Smooth muscle cell (in vitro differentiated cells): ENCODE measurements around the gene PGF. TPM values are rescaled to one million over a fixed set of nuclear protein-coding genes. Genes with fewer than 3 reads are reported as not detected.

Experiments used
- DNase-seq: peaks from one replicate; lab custom pipeline; 2025; ENCODE audit not compliant: unreplicated experiment; lab: John Stamatoyannopoulos, UW
- H2AFZ ChIP-seq: fragments of 200-600 bp; sonication (generic); 2 replicates; pipeline ENCODE4 v1.6.0; 2016; ENCODE audit warnings: antibody characterized with exemption, low read depth, mild to moderate bottlenecking
- H3F3A ChIP-seq: fragments of 200-600 bp; sonication (generic); 2 replicates; pipeline ENCODE4 v1.6.0; 2017; ENCODE audit warnings: antibody characterized with exemption, low read depth
- H3K27ac ChIP-seq: fragments of 200-600 bp; sonication (generic); 2 replicates; pipeline ENCODE4 v1.5.1; 2016; ENCODE audit warnings: low read depth, mild to moderate bottlenecking
- H3K27me3 ChIP-seq: fragments of 200-600 bp; sonication (generic); 2 replicates; pipeline ENCODE4 v1.6.1; 2016; ENCODE audit warnings: low read depth, mild to moderate bottlenecking
- H3K36me3 ChIP-seq: fragments of 200-600 bp; sonication (generic); 2 replicates; pipeline ENCODE4 v1.5.1; 2016; ENCODE audit warnings: low read depth
- H3K4me1 ChIP-seq: fragments of 200-600 bp; sonication (generic); 2 replicates; pipeline ENCODE4 v1.5.1; 2016; ENCODE audit warnings: low read depth
- H3K4me2 ChIP-seq: fragments of 200-600 bp; sonication (generic); 2 replicates; pipeline ENCODE4 v1.6.0; 2016; ENCODE audit warnings: mild to moderate bottlenecking
- H3K4me3 ChIP-seq: fragments of 200-600 bp; sonication (generic); 2 replicates; pipeline ENCODE4 v1.5.1; 2016; ENCODE audit warnings: mild to moderate bottlenecking
- H3K79me2 ChIP-seq: fragments of 200-600 bp; sonication (generic); 2 replicates; pipeline ENCODE4 v1.6.0; 2016; ENCODE audit warnings: low read depth, mild to moderate bottlenecking
- H3K9ac ChIP-seq: fragments of 200-600 bp; sonication (generic); 2 replicates; pipeline ENCODE4 v1.6.0; 2016; ENCODE audit warnings: low read depth
- H3K9me3 ChIP-seq: fragments of 200-600 bp; sonication (generic); replicated peaks from 2 replicates; pipeline ENCODE4 v1.5.1; 2016; ENCODE audit warnings: low read depth
- H4K20me1 ChIP-seq: fragments of 200-600 bp; sonication (generic); 2 replicates; pipeline ENCODE4 v1.6.0; 2016; ENCODE audit warnings: low read depth
- CTCF ChIP-seq: fragments of 200-600 bp; sonication (generic); IDR thresholded peaks from 2 replicates; pipeline ENCODE4 v1.5.1; 2017; ENCODE audit warnings: borderline replicate concordance, mild to moderate bottlenecking, antibody characterized with exemption; ENCODE audit not compliant: insufficient read depth, poor library complexity, severe bottlenecking
- WGBS: methylation state at CpG from one replicate; pipeline ENCODE4 v1.1.7; 2016; ENCODE audit warnings: low lambda C conversion rate; 5-methylcytosine and 5-hydroxymethylcytosine counted together
- polyA plus RNA-seq: library from polyadenylated mRNA; unstranded; fragments of >200 nt; fragmentation: Nextera tagmentation; extraction: Ambion mirVana; gene quantifications from 2 replicates; pipeline ENCODE4 v1.2.1, GENCODE V29; 2016
- total RNA-seq: library from RNA; depleted of rRNA; stranded (reverse); fragments of >200 nt; gene quantifications from 2 replicates; pipeline ENCODE4 v1.2.3, GENCODE V29; 2014

Gene PGF
- total and polyA plus RNA-seq, 2 experiments from 2014 or later = 15.4 to 30.6 TPM

GRCh38 chr14:74948228-74949175, 6.9 kb downstream of the PGF start:
- Histone ChIP-seq H3K4me2 (no peak overlapping the region), H2AFZ (no peak overlapping the region), H3K4me3 (no peak overlapping the region), H4K20me1 (no peaks in the 10 kb centered on the region), H3F3A (no peaks in the 10 kb centered on the region), H3K9me3 (no peaks in the 10 kb centered on the region), H3K9ac (no peak overlapping the region), H3K27ac (no peak overlapping the region), H3K27me3 (no peaks in the 10 kb centered on the region), H3K79me2 (peaks cover 3% of the 10 kb centered on the region), H3K36me3 (no peaks in the 10 kb centered on the region), H3K4me1 (peaks cover 4% of the 10 kb centered on the region)
- 86% methylated on average over 23 of the region's 23 CpGs for WGBS
- no peak for TF ChIP-seq CTCF
- no peak for DNase-seq

GRCh38 chr14:74947353-74948227, 7.8 kb downstream of the PGF start:
- no peak overlapping the region for H2AFZ ChIP-seq
- TF ChIP-seq CTCF = no peak
- 97% methylated on average over 13 of the region's 13 CpGs for WGBS
- H3F3A ChIP-seq = no peaks in the 10 kb centered on the region
- H3K9ac ChIP-seq = no peak overlapping the region
- peaks cover 4% of the 10 kb centered on the region for H3K4me1 ChIP-seq
- no peak overlapping the region for H3K4me3 ChIP-seq
- no peaks in the 10 kb centered on the region for H3K27me3 ChIP-seq
- H3K36me3 ChIP-seq = no peaks in the 10 kb centered on the region
- H3K27ac ChIP-seq = no peak overlapping the region
- no peak overlapping the region for H3K4me2 ChIP-seq
- no peaks in the 10 kb centered on the region for H3K79me2 ChIP-seq
- no peaks in the 10 kb centered on the region for H3K9me3 ChIP-seq
- H4K20me1 ChIP-seq = no peaks in the 10 kb centered on the region
- DNase-seq = no peak

DNA sequence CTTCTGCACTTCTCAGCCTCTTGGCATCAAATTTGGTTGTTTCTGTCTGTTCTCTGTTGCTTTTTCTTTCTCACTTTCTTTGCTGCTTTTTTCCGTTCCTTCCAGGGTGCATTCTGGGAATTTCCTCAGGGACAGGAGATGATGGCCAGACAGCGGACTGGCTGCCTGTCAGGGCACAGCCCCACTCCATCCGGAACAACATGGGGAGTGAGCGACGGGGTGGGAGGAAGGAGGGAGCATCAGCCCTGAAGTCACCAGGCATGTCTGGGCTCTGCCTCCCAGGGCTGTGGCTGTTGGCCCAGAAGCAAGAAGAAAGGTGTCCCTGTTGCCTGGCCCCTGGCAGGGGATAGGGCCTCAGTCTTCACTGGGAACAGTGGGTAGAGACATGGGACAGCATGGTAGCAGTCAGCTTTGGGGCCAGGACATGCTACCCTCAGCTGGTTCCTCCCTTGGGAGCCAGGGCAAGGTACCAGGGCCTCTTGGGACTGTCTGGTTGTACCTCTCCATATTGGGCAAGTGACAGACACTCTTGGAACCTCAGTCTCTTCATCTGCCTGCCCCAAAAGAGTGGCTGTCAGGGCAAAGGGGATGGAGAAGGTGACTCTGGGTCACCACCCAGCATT, 8.6 kb downstream of the PGF start:
- TF ChIP-seq CTCF = no peak
- no peak overlapping the region for H2AFZ ChIP-seq
- H3K79me2 ChIP-seq = no peaks in the 10 kb centered on the region
- H3K9me3 ChIP-seq = no peaks in the 10 kb centered on the region
- no peak overlapping the region for H3K4me3 ChIP-seq
- H3K27me3 ChIP-seq = no peaks in the 10 kb centered on the region
- no peaks in the 10 kb centered on the region for H3K36me3 ChIP-seq
- no peaks in the 10 kb centered on the region for H3F3A ChIP-seq
- H3K4me1 ChIP-seq = peaks cover 7% of the 10 kb centered on the region
- 43% methylated on average over 5 of the region's 5 CpGs for WGBS
- no peak for DNase-seq
- no peak overlapping the region for H3K4me2 ChIP-seq
- H3K9ac ChIP-seq = no peak overlapping the region
- no peak overlapping the region for H3K27ac ChIP-seq
- H4K20me1 ChIP-seq = no peaks in the 10 kb centered on the region
